Measurements from ENCODE around the gene SNU13.

SNU13 gene

GRCh38 chr22:41659941-41660340, 28.7 kb downstream of the SNU13 start:
- H3K4me3 ChIP-seq (replicated peaks; ENCODE audit: low read depth, low read length): no peak overlapping the region
- TF ChIP-seq CTCF (IDR thresholded peaks at IDR 0.05; ENCODE audit: low read depth, low read length, missing control alignments): no peak
- no peak for DNase-seq (ENCODE audit: extremely low read depth, low read depth)

DNA sequence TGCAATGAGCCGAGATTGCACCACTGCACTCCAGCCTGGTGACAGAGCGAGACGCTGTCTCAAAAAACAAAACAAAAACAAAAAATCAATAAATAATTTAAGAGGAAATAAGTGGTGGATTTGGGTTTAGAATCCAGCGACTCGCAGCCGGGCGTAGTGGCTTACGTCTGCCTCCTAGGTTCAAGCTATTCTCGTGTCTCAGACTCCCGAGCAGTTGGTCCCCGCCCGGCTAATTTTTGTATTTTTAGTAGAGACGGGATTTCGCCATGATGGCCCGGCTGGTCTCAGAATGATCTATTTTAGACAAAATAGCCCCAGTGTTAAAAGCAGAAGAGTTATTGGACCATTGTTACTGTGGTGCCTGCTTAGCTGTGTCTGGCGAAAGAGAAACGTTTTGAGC, 29.8 kb downstream of the SNU13 start:
- no peak for DNase-seq (ENCODE audit: extremely low read depth, low read depth)
- no peak for TF ChIP-seq CTCF (IDR thresholded peaks at IDR 0.05; ENCODE audit: low read depth, low read length, missing control alignments)

DNA sequence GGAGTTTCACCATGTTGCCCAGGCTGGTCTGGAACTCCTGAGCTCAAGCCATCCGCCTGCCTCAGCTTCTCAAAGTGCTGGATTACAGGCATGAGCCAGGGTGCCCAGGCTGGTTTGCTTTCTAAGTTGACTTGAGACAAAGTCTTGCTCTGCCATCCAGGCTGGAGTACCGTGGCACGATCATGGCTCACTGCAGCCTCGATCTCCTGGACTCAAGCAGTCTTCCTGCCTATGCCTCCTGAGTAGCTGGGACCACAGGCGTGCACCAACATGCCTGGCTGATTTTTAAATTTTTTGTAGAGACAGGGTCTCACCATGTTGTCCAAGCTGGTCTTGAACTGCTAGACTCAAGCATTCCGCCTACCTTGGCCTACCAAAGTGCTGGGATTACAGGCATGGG, 31.0 kb downstream of the SNU13 start:
- TF ChIP-seq CTCF (IDR thresholded peaks at IDR 0.05; ENCODE audit: low read depth, low read length, missing control alignments): no peak
- DNase-seq (ENCODE audit: extremely low read depth, low read depth): no peak
- no peak overlapping the region for H3K4me3 ChIP-seq (replicated peaks; ENCODE audit: low read depth, low read length)

More for the DNA sequence above, 29.8 kb downstream of the SNU13 start:
- no peak overlapping the region for H3K4me3 ChIP-seq (replicated peaks; ENCODE audit: low read depth, low read length)

DNA sequence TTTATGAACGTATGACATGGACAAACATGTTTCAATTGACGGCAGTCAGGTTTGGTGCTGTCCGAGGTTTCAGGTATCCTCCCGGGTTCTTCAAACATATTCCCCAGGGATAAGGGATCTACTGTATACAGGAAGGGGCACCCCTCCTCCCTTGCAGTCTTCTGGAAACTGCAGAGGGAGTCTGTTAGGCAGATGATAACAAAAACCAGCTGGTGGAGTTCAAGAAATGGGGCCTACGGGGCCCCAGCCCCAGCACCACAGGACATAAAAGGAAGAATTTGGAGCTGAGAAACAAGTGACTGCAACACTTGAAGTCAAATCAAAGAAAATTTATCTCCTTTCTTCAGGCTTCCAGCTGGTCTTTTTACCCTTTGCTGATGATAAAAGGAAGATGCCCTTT, 32.1 kb downstream of the SNU13 start:
- no peak for DNase-seq (ENCODE audit: extremely low read depth, low read depth)
- no peak overlapping the region for H3K4me3 ChIP-seq (replicated peaks; ENCODE audit: low read depth, low read length)
- TF ChIP-seq CTCF (IDR thresholded peaks at IDR 0.05; ENCODE audit: low read depth, low read length, missing control alignments): no peak

GRCh38 chr22:41654322-41654721, 34.3 kb downstream of the SNU13 start:
- no peak for TF ChIP-seq CTCF (IDR thresholded peaks at IDR 0.05; ENCODE audit: low read depth, low read length, missing control alignments)
- DNase-seq (ENCODE audit: extremely low read depth, low read depth): no peak
- no peak overlapping the region for H3K4me3 ChIP-seq (replicated peaks; ENCODE audit: low read depth, low read length)

DNA sequence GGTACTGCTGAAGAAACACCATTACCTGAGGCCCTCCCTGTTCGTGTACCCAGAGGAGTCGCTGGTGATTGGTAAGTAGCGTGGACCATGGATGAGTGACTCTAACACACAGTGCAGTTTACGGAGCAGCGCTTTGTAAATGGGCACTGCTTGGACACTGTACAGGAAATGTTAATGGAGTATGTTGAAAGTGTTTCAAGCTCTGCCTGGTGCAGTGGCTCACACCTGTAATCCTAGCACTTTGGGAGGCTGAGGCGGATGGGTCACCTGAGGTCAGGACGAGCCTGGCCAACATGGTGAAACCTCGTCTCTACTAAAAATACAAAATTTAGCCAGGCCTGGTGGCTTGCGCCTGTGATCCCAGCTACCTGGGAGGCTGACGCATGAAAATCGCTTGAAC, 37.8 kb downstream of the SNU13 start:
- no peak overlapping the region for H3K4me3 ChIP-seq (replicated peaks; ENCODE audit: low read depth, low read length)
- no peak for TF ChIP-seq CTCF (IDR thresholded peaks at IDR 0.05; ENCODE audit: low read depth, low read length, missing control alignments)
- no peak for DNase-seq (ENCODE audit: extremely low read depth, low read depth)

DNA sequence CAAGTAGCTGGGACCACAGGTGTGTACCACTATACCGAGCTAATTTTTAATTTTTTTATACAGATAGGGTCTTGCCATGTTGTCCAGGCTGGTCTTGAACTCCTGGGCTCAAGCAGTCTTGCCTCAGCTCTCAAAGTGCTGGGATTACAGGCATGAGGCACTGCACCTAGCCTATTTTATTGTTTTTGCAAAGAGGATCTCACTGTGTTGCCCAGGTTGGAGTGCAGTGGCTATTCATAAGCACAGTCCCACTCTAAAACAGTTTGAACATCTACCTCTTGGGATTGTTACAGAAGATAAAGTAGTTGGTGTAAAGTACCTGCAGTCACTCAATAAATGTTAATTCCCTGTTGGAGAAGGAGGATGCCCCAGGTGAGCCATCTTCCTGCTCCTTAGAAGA, 38.4 kb downstream of the SNU13 start:
- DNase-seq (ENCODE audit: extremely low read depth, low read depth): no peak
- TF ChIP-seq CTCF (IDR thresholded peaks at IDR 0.05; ENCODE audit: low read depth, low read length, missing control alignments): no peak
- H3K4me3 ChIP-seq (replicated peaks; ENCODE audit: low read depth, low read length): no peak overlapping the region

Measured in HFF-Myc (cell line).